Neutrophil (primary cell): ENCODE results near the gene HBQ1.
"Not testable (repeated sequence)": the region's sequence is repeated elsewhere in the genome, so short reads cannot be mapped to it uniquely, and the experiment has no call there.

Source experiments
- H3K27ac ChIP-seq: fragments of 200-600 bp; sonication (generic); 2 replicates; pipeline ENCODE4 v1.5.1; 2016; ENCODE audit warnings: mild to moderate bottlenecking, moderate library complexity
- H3K27me3 ChIP-seq: fragments of 200-600 bp; sonication (generic); 2 replicates; pipeline ENCODE4 v1.6.0; 2016; ENCODE audit warnings: mild to moderate bottlenecking
- H3K36me3 ChIP-seq: fragments of 200-600 bp; sonication (generic); 2 replicates; pipeline ENCODE4 v1.5.1; 2017
- H3K4me1 ChIP-seq, 2 experiments: fragments of 200-600 bp in 1 of 2; sonication (generic) in 1 of 2; 1 replicate in 1 of 2; 2 replicates in 1 of 2; pipeline versions ENCODE4 v1.5.1 to v1.6.1; 2013 to 2016; ENCODE audit warnings: low read depth in 1 of 2, low read length in 1 of 2, mild to moderate bottlenecking in 1 of 2, moderate library complexity in 1 of 2; ENCODE audit not compliant: control insufficient read depth in 1 of 2, insufficient read depth in 1 of 2
- H3K4me3 ChIP-seq, 2 experiments: fragments of 200-600 bp in 1 of 2; sonication (generic) in 1 of 2; 1 replicate in 1 of 2; 2 replicates in 1 of 2; pipeline ENCODE4 v1.5.1; 2013 to 2016; ENCODE audit warnings: low read depth in 1 of 2, low read length in 1 of 2, mild to moderate bottlenecking in 1 of 2, moderate library complexity in 1 of 2
- H3K9me3 ChIP-seq: fragments of 200-600 bp; sonication (generic); 2 replicates; pipeline ENCODE4 v1.5.1; 2016
- TF ChIP-seq, protein P1 (sequence below): fragments of 200-600 bp; sonication (generic); IDR thresholded peaks from 2 replicates; pipeline ENCODE4 v1.5.1; 2016; ENCODE audit warnings: antibody characterized with exemption

HBQ1 gene

DNA sequence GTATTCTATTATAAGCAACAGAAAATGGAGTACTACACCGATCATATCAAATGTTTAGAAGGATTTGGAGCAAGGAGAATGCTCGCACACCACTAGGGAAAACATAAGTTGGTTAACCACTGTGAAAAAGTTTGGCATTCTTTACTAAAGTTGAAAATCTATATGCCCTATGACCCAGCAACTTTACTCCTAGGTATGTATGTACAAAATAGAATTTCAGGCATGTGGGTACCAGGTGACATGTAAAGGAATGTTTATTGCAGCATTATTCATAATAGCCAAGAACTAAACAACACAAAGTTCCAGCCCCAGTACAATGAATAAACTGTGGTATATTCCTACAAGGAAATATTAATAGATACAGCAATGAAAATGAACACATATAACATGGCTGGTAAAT, 33.6 kb upstream of the HBQ1 start:
- Histone ChIP-seq H3K4me1 (no peaks in the 10 kb centered on the region), H3K9me3 (no peaks in the 10 kb centered on the region)

DNA sequence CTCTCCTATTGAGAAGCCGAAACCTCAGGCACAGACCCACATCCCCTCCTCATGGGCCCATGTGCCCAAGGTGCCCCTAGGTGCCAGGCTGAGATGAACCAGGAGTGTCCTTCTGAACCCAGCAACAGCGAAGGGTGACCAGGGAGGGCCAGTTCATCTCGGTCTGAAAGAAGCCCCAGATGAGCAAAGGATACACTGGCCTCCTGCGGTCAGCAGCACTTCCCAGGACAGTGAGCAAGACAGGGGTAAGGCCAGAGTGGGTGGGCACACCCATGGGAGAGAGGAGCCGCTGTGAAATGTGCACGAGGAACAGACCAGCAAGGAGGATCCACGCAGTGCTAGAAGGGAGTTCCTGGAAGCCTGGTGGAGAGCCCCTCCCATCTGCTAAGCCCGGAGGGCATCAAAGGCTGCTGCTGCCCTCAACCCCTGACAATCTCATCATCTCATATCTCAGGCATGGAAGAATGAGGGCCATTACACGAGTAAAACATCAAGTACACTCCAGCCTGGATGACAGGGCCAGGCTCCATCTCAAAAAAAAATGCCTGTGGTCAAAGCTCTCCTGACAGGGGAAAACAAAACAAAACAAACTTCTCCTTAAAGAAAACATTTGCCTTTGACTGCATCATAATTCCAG, 31.1 kb upstream of the HBQ1 start:
- no peak overlapping the region for H3K4me3 ChIP-seq
- peaks cover 0 to under 1% of the 10 kb centered on the region in 2 experiments for H3K4me1 ChIP-seq
- no peaks in the 10 kb centered on the region for H3K9me3 ChIP-seq
- H3K27ac ChIP-seq: no peak overlapping the region
- TF ChIP-seq, protein P1, sequence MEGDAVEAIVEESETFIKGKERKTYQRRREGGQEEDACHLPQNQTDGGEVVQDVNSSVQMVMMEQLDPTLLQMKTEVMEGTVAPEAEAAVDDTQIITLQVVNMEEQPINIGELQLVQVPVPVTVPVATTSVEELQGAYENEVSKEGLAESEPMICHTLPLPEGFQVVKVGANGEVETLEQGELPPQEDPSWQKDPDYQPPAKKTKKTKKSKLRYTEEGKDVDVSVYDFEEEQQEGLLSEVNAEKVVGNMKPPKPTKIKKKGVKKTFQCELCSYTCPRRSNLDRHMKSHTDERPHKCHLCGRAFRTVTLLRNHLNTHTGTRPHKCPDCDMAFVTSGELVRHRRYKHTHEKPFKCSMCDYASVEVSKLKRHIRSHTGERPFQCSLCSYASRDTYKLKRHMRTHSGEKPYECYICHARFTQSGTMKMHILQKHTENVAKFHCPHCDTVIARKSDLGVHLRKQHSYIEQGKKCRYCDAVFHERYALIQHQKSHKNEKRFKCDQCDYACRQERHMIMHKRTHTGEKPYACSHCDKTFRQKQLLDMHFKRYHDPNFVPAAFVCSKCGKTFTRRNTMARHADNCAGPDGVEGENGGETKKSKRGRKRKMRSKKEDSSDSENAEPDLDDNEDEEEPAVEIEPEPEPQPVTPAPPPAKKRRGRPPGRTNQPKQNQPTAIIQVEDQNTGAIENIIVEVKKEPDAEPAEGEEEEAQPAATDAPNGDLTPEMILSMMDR: no peak
- H3K36me3 ChIP-seq: no peaks in the 10 kb centered on the region
- peaks cover 72% of the 10 kb centered on the region for H3K27me3 ChIP-seq

More for the DNA sequence above, 33.6 kb upstream of the HBQ1 start:
- Histone ChIP-seq H3K27ac (no peak overlapping the region), H3K27me3 (peaks cover 67% of the 10 kb centered on the region), H3K4me3 (no peak overlapping the region), H3K36me3 (no peaks in the 10 kb centered on the region)
- TF ChIP-seq, protein P1: no peak

DNA sequence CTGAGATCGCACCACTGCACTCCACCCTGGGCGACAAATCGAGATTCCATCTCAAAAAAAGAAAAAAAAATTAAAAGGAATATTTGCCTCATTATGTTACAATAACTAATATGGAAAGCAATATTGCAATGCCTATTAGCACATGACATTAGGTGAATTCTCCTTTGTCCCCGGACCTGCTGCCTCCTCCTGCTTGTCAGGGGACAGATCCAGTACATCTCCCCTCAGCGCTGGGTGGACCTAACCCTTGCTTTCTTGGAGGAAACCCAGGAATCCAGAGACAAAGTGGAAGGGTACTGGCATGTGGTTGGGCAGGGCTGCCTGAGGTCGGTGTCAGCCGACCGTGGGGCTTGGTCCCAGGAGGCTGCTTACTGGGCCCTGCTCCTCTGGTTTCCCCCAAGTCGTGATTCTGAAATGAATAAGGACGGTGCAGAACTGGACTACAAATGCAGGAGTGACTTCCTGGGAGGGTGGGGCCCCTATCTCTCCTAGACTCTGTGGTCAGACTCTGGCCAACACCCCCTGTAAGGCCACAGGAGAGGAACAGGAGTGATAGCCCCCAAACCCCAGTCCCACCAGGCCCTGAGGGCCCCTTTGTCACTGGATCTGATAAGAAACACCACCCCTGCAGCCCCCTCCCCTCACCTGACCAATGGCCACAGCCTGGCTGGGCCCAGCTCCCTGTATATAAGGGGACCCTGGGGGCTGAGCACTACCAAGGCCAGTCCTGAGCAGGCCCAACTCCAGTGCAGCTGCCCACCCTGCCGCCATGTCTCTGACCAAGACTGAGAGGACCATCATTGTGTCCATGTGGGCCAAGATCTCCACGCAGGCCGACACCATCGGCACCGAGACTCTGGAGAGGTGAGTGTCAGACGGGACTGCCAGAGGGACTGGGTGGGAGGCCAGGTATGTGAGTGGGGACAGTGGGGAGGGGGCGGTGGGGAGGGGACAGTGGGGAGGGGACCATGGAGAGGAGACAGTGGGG, 27.8 kb upstream of the HBQ1 start, which contains the start of gene HBZ:
Gene HBZ (plus strand): TSS at position 504 of the 988 bp plus-strand sequence. CDS start 266 bp downstream, at position 770.
- Histone ChIP-seq H3K27ac (no peak within 1 kb of the TSS), H3K4me1 (peaks cover 7 to 8% of the 10 kb centered on the region in 2 experiments), H3K27me3 (peaks cover 86% of the 10 kb centered on the region), H3K36me3 (no peaks in the 10 kb centered on the region), H3K9me3 (no peaks in the 10 kb centered on the region), H3K4me3 (no peak within 1 kb of the TSS)
- TF ChIP-seq, protein P1: no peak

DNA sequence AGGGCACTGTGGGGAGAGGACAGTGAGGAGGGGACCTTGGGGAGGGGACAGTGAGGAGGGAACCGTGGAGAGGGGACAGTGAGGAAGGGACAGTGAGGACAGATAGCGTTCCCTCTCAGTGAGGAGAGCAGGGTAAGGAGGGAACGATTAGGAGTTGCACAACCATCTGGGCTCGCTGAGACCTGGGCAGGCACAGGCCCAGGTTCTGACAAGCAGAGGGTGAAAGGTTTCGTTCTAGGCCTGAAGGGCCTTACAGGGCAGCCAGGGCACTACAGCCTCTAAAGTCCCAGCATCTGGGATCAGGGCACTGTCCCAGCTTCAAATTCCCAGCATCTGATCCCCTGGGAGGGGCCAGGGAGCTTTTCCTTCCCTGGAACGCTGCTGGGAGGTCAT, 27.1 kb upstream of the HBQ1 start:
- not testable (repeated sequence) for H3K9me3 ChIP-seq, H3K4me1 ChIP-seq

DNA sequence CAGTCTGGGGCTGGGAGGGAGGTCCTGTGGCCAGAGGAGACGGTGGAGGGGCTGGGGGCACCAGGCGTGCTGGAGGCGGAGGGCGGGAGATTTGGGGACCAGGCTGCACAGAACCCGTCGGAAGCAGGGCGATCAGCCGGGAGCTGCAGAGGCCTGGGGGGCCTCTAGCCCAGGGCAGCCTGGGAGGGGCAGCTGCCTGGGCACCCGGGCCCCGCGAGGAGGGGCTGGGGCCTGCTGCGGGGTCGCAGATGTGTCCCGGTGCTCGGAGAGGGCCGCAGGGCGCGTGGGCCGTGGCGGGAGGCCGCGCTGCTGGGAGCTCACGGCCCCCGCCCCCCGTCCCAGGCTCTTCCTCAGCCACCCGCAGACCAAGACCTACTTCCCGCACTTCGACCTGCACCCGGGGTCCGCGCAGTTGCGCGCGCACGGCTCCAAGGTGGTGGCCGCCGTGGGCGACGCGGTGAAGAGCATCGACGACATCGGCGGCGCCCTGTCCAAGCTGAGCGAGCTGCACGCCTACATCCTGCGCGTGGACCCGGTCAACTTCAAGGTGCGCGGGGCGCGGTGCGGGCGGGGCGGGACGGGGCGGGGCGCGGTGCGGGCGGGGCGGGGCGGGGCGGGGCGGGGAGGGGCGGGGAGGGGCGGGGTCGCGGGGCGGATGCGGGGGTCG, 26.6 kb upstream of the HBQ1 start:
- not testable (repeated sequence) for H3K4me3 ChIP-seq, H3K4me1 ChIP-seq, H3K9me3 ChIP-seq, H3K36me3 ChIP-seq, H3K27ac ChIP-seq
- H3K27me3 ChIP-seq: peaks cover 88% of the 10 kb centered on the region

More for the DNA sequence above, 27.1 kb upstream of the HBQ1 start:
- peaks cover 89% of the 10 kb centered on the region for H3K27me3 ChIP-seq
- H3K27ac ChIP-seq, H3K4me3 ChIP-seq, H3K36me3 ChIP-seq: not testable (repeated sequence)

DNA sequence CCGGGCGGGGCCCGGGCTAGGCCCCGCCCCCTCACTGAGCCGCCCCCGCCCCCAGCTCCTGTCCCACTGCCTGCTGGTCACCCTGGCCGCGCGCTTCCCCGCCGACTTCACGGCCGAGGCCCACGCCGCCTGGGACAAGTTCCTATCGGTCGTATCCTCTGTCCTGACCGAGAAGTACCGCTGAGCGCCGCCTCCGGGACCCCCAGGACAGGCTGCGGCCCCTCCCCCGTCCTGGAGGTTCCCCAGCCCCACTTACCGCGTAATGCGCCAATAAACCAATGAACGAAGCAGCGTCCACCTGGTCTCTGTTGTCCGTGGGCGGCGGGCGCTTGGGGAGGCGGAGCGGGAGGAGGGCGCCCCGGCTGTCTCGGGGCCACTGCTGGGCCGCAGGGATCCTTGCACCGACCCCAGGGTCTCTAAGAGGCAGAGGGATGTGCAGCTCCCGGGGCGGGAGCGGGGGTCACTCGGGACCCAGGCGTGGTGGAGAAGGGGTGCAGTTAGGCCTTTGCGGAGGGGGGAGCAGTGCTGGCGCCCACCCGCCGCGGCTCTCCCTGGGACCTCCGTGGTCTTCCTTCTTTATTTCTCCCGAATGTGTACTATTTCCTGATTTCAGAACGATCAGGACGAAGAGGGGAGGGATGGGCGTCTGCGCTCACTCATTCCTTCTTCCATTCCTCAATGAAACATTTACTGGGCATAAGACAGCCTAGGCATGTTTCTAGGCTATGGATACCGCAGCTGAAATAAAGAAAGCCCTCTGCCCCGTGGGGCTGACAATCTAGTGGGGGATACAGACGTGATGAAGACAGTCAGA, 25.8 kb upstream of the HBQ1 start:
- Histone ChIP-seq H3K4me3 (peak overlapping the region in 1 of 2 experiments; percentile 34), H3K36me3 (no peaks in the 10 kb centered on the region), H3K27me3 (peaks cover 86% of the 10 kb centered on the region), H3K4me1 (peaks cover 7 to 8% of the 10 kb centered on the region in 2 experiments), H3K9me3 (no peaks in the 10 kb centered on the region), H3K27ac (no peak overlapping the region)
- TF ChIP-seq, protein P1: no peak
